ENCODE data around the gene APPBP2. TPM values are rescaled to one million over a fixed set of nuclear protein-coding genes. Genes with fewer than 3 reads are reported as not detected.

The APPBP2 gene
- total and polyA plus RNA-seq, 2 experiments from 2014 or later, result 22.9 to 30.9 TPM

DNA sequence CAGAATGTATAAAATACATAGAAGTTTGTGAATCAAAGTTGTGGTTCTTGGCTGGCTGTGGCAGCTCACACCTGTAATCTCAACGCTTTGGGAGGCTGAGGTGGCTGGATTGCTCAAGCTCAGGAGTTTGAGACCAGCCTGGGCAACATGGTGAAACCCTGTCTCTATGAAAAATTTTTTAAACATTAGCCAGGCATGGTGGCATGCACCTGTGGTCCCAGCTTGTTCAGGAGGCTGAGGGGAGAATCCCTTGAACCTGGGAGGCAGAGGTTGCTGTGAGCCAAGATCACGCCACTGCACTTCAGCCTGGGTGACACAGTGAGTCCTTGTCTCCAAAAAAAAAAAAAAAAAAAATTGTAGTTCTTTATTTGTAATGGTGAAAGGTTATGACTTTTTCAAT is 13.8 kb upstream of the APPBP2 start:
- Histone ChIP-seq H3K36me3 (no peaks in the 10 kb centered on the region), H3K27me3 (no peaks in the 10 kb centered on the region), H3K27ac (no peak overlapping the region), H3K9me3 (ENCODE audit: low read depth) (no peaks in the 10 kb centered on the region), H3K4me3 (no peak overlapping the region), H3K4me1 (ENCODE audit: low read depth) (no peaks in the 10 kb centered on the region)
- DNase-seq (ENCODE audit: low read depth in 1 of 2, low spot score in 1 of 2), result no peak
- TF ChIP-seq, protein P1, sequence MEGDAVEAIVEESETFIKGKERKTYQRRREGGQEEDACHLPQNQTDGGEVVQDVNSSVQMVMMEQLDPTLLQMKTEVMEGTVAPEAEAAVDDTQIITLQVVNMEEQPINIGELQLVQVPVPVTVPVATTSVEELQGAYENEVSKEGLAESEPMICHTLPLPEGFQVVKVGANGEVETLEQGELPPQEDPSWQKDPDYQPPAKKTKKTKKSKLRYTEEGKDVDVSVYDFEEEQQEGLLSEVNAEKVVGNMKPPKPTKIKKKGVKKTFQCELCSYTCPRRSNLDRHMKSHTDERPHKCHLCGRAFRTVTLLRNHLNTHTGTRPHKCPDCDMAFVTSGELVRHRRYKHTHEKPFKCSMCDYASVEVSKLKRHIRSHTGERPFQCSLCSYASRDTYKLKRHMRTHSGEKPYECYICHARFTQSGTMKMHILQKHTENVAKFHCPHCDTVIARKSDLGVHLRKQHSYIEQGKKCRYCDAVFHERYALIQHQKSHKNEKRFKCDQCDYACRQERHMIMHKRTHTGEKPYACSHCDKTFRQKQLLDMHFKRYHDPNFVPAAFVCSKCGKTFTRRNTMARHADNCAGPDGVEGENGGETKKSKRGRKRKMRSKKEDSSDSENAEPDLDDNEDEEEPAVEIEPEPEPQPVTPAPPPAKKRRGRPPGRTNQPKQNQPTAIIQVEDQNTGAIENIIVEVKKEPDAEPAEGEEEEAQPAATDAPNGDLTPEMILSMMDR (IDR thresholded peaks at IDR 0.05; ENCODE audit: low read depth, low read length), result no peak

DNA sequence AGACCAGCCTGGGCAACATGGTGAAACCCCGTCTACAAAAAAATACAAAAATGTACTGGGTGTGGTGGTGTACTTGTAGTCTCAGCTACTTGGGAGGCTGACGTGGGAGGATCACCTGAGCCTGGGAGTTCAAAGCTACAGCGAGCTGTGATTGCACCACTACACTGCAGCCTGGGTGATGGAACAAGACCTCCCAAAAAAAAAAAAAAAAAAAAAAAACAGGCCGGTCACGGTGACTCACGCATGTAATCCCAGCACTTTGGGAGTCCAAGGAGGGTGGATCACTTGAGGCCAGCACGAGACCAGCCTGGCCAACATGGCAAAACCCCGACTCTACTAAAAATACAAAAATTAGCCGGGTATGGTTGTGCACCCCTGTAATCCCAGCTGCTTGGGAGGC is 12.7 kb upstream of the APPBP2 start:
- Histone ChIP-seq H3K4me3 (no peak overlapping the region), H3K27ac (no peak overlapping the region), H3K9me3 (ENCODE audit: low read depth) (no peaks in the 10 kb centered on the region), H3K36me3 (no peaks in the 10 kb centered on the region), H3K4me1 (ENCODE audit: low read depth) (no peaks in the 10 kb centered on the region), H3K27me3 (no peaks in the 10 kb centered on the region)
- no peak for DNase-seq (ENCODE audit: low read depth in 1 of 2, low spot score in 1 of 2)
- TF ChIP-seq, protein P1 (IDR thresholded peaks at IDR 0.05; ENCODE audit: low read depth, low read length), result no peak

DNA sequence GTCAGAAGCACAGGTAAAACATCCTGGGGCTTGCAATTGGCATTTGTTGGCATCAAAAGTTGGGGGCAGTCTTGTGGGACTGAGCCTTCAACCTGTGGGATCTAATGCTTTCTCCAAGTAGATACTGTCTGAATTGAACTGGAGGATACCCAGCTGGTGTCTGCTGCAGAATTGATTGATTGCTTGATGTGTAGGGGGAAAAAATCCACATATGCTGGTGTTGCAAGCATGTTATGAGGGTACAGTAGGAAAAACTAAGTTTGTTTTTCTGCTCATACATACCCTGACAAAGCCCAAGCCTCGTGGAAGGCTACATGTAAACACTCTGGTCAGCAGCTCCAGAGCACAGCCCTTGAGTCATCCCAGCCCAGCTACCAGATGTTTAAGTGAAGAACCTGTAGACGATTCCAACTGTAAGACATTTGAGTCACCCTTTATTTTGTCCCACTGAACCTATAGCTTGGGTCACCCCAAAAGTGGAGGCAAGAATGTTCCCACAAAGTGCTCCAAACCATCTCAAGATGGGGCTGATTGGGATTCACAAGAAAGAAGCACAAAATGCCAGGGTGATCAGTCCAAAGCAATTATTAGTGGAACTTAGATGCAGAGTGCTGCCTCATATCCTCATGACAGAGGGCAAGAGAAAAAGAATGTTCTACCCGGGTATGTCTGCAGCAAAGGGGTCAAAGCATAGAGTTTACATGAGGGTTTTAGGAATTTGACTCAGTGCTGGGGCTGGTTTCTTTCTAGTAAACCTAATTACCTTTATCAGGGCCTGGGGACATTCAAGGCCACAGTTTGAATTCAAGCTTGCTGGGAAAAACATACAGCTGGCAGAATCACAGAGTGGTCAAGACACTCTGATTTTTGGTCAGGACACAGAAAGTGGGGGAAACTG is 9.6 kb upstream of the APPBP2 start:
- Histone ChIP-seq H3K4me3 (no peak overlapping the region), H3K36me3 (no peaks in the 10 kb centered on the region), H3K27ac (no peak overlapping the region), H3K4me1 (ENCODE audit: low read depth) (no peaks in the 10 kb centered on the region), H3K9me3 (ENCODE audit: low read depth) (no peaks in the 10 kb centered on the region), H3K27me3 (no peaks in the 10 kb centered on the region)
- TF ChIP-seq, protein P1 (IDR thresholded peaks at IDR 0.05; ENCODE audit: low read depth, low read length), result no peak
- DNase-seq (ENCODE audit: low read depth in 1 of 2, low spot score in 1 of 2), result no peak

DNA sequence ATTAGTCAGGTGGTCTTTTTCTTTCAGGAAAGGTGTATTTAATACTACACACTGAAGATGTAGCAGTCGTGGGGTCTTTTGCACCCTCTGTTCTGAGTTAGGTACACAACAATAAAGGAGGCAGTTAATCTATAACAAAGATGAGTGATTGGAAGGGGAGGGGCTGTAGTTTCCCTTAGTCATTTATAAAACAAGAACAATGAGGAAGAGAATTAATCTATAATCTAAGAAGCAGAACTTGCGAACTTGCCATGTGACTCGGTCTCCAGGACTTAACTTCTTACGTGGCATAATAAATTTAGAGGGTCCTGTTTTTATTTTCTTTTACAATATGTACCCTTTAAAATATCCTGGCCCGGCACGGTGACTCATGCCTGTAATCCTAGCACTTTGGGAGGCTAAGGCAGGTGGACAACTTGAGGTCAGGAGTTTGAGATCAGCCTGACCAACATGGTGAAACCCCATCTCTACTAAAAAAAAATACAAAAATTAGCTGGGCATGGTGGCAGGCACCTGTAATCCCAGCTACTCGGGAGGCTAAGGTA is 8.6 kb upstream of the APPBP2 start:
- H3K4me3 ChIP-seq, result no peak overlapping the region
- H3K27me3 ChIP-seq, result no peaks in the 10 kb centered on the region
- no peaks in the 10 kb centered on the region for H3K36me3 ChIP-seq
- no peak for DNase-seq (ENCODE audit: low read depth in 1 of 2, low spot score in 1 of 2)
- no peaks in the 10 kb centered on the region for H3K4me1 ChIP-seq (ENCODE audit: low read depth)
- no peak overlapping the region for H3K27ac ChIP-seq
- H3K9me3 ChIP-seq (ENCODE audit: low read depth), result no peaks in the 10 kb centered on the region
- TF ChIP-seq, protein P1 (IDR thresholded peaks at IDR 0.05; ENCODE audit: low read depth, low read length), result no peak

DNA sequence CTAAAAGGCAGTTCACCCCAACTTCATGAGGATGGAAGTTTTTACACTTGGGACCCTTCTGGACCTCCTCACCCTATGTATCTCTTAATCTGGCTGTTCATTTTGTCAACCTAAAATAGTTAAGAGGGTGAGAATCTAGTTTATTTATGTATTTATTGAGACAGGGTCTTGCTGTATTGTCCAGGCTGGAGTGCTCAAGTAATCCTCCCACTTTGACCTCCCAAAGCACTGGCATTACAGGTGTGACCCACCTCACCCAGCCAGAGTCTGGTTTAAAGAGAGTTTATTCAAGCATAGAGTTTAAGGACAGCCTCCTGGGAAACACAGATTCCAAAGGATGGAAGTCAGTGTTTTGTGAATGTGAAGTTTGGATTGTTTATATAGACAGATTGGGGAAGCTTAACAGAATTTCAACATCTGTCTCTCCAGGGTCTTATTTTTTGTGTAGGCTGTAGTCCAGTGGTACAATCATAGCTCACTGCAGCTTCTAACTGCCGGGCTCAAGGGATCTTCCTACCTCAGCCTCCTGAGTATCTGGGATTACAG is 8.0 kb upstream of the APPBP2 start:
- TF ChIP-seq, protein P1 (IDR thresholded peaks at IDR 0.05; ENCODE audit: low read depth, low read length), result no peak
- Histone ChIP-seq H3K4me1 (ENCODE audit: low read depth) (no peaks in the 10 kb centered on the region), H3K9me3 (ENCODE audit: low read depth) (no peaks in the 10 kb centered on the region), H3K27me3 (no peaks in the 10 kb centered on the region), H3K36me3 (no peaks in the 10 kb centered on the region), H3K4me3 (no peak overlapping the region), H3K27ac (no peak overlapping the region)
- no peak for DNase-seq (ENCODE audit: low read depth in 1 of 2, low spot score in 1 of 2)

Measured in cardiac muscle cell (in vitro differentiated cells and primary cell).